Measurements from ENCODE around the gene IL6R.

The IL6R gene

GRCh38 chr1:154514066-154514553, 109.0 kb downstream of the IL6R start:
- DNase-seq (ENCODE audit: low read depth in 2 of 2): no peak

- DNase-seq (ENCODE audit: low read depth in 2 of 2): no peak
These were observed 112.5 kb downstream of the IL6R start for GRCh38 chr1:154517661-154518060.
